Stimulated activated CD8-positive, alpha-beta memory T cell treated with anti-CD3 and anti-CD28 coated beads, Interleukin-15, amount 100 ng/mL, for 1 hour (primary cell): ENCODE results near the gene ALDH3A1.

Source experiments
- DNase-seq: peaks from one replicate; pipeline ENCODE4 v3.0.0-alpha.2; 2020; ENCODE audit warnings: low read depth

The ALDH3A1 gene

DNA sequence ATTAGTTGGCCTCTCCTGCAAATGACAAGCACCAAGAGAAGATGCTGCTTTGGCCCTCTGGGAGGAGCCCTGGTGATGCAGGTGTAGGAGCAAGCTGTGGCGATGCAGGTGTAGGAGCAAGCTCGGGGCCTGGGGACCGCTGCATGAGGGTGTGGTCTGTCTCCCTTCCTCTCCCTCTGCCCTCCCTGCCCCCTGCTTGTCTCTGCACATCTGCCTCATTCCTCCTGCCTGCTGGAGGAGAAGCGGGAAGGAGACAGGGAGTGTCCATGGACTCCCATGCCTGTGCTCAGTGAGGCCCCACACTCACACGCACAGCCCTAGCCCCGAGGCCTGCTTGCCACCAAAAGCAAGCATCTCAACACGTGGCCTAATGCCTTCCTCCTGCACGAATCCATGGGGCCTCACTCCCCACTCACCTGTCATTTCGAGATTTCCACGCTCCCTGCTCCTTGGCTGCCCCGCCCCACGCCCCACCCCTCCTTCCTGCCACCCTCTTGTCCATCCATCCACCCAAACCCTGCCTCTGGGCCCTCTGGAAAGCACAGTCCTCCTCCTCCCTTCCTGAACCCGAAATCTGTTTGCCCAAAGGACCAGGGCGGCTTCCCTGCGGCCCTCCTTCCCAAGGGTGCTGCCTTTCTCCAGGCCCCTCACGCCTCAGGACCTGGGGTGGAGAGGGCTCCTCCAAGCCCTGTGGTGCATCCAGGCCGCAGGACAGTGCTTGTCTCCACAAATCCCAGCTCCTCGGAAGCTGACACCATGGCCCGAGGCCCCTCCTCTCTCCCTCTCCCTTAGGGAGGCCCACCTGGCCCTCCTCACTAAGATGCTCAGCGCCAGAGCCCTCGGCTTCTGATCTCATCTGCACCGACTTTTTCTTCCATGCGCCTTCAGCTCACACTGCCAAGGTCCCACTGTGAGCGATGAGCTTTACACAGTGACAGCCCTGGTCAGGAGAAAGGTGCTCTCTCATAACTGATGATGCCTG, 11.8 kb upstream of the ALDH3A1 start:
- no peak for DNase-seq

DNA sequence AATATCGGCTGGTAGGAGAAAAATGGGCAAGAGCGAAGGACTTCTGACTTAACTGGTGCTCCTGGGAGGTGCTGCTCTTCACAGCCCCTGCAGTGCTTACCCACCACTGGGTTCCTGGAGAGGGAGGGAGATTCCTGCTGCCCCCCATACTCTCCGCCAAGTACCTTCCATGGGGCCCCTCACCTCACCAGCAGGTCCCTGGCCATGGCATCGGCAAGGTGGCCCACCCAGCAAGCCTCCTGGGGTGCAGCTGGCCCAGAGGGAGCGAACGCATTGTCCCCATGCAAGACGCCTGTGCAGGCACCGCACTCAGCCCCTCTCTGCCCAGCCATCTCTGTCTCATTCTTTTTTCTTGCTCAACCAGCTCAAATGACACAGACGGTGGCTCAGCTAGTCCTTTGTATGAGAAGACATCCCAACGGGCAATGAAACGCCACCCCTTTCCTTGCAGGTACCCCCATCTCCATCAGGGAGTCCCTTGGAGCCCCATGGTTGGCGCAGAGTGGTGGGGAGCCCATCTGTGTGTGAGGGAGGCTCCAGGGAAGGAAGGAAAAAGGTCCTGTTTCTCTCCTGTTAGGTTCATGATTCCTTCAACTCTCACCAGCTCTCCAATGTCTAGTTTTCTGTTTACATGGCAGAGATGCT, 9.6 kb upstream of the ALDH3A1 start:
- DNase-seq, result no peak

DNA sequence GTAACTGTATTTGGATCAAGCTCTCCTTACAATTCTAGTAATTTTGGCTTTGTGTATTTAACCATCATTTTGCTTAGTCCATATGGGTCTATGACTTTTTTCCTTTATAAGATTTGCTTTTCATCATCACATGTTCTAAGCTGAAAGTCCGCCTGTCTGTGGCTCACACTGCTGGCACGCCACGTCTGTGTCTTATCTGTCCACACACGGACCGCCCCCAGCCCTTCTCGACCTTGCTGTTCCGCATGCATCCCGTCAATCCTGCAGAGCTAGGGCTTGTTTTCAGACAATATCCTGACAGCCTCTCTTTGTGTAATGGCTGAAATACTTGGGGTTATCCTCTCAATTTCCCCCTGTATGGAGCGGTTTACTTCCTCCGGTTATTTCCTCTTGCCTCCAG, 8.4 kb upstream of the ALDH3A1 start:
- no peak for DNase-seq

DNA sequence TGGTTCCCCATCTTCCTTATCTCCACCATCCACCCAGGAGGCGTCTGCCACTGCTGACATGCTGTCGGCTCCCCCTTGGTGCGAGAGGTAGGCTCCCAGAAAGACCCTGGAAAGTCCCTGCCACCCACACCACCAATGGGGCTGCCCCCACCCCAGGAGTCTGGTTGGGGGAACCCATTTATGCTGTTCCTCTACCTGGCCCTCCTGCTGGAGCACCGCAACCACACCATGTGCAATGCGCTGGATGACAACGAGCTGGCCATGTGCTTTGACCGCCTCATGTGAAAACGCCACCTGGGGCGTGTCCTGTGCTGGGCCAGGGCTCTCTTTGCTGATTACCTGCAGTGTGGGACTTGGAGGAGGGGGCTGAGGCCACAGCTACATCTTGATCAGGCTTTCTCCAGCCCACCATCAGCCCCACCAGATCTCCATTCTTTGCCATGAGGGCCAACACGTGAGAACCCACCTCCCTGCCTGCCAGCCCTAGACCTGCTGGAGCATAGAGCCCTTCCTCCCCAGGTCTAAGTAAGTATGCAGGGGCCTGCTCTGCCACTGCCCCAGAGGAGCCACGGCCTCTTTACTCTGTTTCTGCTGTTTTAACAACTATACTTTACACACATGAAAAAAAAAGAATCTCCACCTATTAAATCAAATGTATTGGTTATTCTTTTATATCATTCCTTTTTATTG, 7.9 kb upstream of the ALDH3A1 start:
- DNase-seq, result no peak

DNA sequence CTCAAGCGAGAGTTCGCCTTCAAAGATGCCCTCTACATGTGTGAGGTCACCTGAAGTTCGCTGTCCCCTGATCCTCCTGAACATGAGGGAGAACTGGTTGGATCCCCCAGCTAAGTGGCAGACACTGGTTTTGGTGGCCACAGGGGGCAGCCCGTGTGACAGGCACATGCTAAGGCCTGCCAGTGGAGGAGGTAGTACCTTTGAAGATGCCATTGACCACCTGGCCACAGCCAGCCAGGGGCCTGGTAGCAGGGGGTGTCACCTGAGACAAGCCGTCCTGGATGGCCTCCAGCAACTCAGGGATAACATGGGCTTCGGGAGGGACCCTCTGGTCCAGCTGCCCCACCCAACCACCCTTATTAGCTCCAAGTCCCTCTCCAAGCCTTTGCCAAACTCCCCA, 7.3 kb upstream of the ALDH3A1 start:
- no peak for DNase-seq

DNA sequence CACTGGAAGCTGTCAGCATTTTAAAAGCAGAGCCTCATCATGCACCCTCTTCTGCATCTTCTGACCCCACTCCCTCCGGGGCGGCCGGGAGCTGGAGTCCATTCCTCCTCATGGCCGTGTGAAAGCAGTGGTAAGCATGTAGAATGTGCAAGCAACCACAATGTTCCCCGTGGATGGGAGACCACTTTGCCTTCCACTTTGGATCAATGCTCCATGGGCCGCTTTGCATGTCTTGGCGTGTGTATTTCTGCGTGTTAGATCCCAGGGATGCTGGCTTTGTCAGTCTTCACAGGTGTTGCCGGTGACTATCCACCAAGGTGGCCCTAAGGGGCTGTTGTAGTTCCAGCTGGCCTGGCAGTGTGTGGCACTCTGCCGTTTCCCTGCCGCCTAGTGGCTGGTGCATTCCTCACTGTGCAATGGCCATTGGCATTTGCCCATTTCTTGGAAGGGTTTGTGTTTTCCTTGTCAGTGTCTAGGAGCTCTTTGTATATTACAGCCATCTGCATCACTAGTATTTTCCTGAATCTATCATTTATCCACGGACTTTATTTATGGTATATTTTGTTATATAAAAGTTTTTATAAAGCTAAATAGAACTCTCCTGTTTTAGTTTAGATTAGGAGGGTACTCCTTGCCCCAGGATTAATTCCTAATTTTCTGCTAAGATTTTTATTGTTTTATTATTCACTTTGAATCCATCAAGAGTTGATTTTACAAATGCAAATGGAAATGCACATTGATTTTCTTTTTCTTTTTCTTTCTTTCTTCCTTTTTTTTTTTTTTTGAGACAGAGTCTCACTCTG, 5.8 kb upstream of the ALDH3A1 start:
- DNase-seq, result no peak

DNA sequence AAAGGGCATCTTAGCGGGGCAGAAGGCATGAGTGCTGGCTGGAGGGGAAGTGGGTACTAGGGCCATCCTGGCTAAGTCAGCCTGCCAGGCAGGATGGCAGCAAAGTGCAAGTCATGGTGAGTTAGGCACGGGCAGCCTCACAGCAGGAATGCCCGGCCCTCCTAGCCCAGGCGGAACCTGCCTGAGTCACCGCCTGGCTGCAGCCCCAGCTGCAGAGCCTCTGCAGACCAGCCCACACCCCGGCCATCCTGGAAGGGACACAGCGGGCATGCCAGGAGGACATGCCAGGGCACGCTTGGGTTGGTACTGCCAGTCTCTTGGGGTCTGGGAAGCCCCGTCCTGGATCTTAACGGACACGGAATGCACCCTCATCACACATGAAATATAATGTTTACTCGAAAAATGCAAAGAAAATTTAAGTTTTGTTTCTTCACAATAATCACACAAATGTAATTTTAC, 5.0 kb upstream of the ALDH3A1 start:
- no peak for DNase-seq

DNA sequence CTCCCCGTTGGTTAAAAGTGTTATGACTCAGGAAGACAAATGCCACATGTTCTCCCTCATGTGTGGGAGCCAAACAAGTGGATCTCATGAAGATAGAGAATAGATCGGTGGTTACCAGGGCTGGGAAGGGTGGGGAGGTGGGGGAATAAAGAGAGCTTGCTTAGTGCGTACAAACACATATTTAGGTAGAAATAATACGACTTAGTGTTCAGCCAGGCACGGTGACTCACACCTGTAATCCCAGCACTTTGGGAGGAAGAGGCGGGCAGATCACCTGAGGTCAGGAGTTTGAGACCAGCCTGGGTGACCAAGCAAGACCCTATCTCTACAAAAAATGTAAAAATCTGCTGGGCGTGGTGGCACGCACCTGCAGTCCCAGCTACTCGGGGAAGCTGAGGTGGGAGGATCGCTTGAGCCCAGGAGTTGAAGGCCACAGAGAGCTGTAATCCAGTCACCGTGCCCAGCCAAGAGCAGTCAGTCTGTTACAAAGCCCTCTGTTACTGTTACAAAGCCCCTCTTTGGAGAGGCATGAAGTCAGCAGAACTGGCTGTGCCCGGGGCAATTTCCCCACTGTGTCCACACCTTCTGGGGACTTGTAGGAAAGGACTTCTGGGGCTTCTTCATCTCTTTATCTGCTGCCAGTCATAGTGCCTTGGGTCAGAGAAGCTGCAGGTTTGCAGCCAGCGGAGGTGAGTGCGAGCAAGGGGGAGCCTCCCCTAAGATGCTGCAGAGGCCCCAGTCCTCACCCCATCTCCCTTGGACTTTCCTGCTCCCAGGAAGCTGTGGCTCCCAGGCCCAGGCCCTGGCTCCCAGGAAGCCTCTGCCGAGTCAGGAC, 4.3 kb upstream of the ALDH3A1 start:
- DNase-seq, result no peak

DNA sequence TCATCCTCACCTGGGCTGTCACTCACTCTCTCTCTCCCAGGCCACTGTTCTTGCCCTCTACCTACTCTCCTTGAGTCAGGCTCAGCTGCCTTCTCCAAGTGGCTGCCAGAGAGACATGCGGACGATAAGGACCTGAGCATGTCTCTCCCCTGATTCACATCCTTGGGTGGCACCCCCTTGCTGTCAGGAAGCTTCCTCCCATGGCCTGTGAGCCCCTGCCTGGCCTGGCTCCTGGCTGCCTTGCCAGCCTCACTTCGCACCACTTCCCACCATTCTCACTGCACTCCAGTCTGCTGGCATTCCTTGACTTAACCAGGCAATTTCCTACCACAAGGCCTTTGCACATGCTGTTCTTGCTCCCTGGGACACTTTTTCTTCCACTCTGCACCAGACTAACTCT, 2.7 kb upstream of the ALDH3A1 start:
- no peak for DNase-seq

DNA sequence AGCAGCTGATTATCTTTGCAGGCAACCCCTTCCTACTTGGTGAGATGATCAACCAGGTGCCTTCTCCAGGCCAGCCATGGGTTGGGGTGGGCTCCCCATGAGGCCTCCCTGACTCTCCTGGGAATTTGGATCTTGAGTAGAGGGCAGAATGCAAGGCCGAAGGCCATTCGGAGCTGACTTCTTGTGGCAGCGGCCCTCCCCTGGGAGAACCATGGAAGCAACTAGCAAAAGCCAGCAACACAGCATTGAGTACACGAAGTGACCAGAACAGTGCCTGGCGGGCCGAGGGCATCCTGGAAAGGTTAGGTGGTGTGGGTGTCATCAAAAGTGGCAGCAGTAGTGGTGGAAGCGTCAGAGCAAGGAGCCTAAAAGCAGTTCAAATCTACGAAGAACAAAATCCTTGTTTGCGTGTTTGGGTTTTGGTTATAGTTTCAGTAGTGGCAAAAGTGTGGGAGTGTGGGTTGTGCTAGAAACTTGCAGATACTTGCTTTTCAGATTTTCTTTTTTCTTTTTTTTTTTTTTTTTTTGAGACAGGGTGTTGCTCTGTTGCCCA, 2.0 kb upstream of the ALDH3A1 start:
- no peak for DNase-seq

DNA sequence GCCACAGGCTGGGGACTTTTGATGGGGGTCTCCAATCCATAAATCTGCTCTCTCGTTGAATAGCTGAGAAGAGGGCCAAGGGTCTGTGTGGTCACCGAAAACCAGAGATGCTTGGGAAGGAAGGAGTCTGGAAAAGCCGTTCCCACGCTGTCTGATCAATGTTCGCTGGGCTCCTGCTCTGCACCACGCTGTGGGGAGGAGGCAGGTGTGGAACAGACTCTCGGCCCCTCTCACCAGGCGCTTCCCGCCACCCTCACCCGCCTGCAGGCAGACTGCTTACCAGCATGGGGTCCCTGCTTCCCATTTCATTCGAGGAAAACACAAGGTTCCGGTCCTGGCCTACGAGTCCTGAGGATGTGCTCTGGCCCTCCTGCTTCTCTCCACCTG, 702 bp upstream of the ALDH3A1 start:
- no peak for DNase-seq

DNA sequence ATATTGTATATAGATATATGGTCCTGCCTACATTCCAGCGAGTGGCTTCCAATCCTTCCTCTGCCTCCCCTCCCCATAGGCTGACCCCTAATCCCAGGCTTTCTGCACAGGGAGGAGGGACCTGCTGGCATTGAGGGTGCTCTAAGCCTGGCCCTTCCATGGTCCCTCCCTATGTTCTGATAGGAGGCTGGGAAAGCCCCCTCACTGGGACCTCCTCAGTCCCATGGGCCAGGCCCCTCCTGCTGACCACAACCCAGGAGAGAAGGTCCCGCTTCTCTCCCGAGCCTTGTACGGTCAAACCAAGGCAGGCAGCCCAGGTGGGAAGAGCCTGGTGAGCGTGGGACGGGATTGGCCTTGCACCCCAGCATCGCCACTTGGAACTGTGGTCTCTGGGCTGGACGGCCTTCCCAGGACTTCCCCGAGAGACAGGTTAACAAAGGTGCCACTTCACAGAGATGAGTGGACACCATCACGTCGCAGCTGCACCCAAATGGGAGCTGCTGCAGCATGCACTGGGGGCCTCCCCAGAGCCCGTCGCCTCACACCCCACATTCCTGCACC, 859 bp downstream of the ALDH3A1 start:
- DNase-seq, result no peak

DNA sequence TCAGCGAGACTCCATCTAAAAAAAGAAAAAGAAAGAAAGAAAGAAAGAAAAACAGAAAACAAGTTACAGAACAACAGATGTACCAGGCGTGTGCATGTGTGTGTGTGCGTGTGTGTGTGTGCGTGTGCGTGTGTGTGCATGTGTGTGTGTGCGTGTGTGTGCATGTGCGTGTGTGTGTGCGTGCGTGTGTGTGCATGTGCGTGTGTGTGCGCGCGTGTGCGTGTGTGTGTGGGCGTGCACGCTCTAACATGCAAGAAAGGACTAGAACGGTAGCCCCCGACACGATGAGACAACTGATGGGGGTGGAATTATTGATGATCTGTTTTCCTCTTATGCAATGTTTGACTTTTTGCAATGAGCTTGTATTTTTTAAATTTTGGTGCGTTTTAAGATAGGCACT, 1.6 kb downstream of the ALDH3A1 start:
- no peak for DNase-seq

DNA sequence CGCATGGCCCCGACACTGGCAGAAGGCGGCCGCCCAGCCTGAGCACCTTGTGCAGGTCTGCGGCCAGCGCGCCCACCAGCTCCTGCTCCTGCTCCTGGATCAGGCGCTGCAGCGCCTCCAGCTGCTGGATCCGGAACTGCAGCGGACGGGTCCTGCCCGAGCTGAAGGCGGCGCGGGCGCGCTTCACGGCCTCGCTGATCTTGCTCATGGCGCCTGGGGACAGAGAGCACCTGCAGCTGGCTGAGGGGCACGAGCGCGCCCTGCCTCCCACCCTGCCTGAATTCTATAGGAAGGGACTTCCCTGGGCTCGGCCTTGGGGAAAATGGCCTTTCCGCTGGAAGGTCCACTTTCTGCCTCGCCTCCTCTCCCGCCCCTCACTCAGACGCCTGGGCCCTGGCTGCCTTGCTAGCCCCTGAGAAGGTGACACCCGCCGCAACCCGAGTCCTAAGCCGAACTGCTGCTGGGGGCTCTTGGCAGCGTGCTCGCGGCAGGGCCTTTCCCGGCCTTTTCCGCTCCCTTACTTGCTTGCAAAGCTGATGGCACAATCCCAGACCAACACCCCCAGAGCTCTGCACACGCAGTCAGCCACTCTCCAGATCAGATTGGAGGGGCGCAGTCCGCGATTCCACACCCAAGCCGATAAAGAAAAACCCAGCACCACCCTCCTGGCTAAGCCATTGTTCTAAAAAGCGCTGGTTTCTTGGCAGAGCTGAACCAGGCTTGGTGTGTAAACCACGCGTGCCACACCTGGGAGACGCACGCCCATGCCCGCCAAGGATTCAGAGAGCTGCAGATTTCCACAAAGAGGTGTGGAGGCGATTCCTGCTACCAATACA, 3.0 kb downstream of the ALDH3A1 start:
- DNase-seq, result peak; percentile 67

DNA sequence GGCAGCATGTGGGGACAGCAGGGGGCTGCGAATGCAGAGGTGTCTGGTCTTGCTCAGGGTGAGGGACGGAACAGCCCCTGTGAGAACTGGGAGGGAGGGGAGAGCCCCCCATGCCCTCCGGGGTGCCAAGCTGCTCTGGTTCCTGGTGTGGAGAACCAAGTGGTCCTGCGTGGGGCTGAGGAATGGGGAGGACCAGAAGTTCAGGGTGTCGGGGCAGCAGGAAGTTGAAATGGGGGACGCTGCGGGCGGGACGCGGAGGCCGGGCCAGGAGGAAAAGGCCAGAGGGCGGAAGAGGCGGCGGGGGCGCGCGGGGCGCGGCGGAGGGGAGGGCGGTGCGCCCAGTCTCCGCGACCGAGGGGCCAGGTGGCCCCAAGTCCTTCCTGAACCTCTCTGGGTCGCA, 3.6 kb downstream of the ALDH3A1 start:
- no peak for DNase-seq

DNA sequence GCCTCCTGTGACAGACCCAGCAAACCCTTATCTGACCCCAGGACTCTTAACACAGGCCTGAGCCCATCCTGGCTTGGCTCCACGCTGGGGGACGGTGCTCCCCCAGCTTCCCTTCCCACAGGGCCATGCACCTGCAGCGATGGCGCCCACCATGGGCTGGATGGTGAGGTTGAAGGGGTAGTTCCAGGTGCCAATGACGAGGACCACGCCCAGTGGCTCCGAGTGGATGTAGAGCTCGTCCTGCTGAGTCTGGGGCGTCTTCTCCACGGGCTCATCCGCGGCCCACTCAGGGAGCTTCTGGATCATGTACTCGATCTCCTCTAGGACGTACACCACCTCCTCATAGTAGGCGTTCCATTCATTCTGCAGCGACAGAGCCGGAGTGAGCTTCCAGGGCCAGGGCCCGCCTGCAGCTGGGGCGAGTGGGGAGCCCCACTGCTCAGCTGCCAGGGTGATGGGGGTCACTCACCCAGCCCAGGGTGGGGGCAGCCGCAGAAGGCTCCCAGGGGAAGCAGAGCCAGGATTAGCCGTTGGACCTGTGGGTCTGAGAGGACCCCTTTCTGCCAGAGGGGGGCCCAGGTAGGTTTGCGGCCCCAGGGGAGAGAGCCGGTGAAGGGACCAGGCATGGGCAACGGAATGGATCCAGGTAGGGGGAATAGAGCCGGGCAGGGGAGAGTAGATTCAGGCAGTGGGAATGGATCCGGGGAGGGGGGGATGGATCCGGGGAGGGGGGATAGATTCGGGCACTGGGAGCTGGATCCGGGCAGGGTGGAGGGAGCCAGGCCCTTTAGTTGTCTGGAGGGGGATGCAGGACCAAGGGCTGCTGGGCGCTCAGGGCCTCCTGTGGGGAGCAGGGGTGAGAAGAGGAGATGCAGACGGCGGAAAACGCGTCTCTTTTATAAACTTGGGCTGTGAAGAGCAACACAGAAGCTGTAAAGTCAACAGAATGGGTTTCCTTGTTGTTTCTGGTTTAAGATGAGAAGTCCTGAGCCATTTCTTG, 4.7 kb downstream of the ALDH3A1 start:
- no peak for DNase-seq

DNA sequence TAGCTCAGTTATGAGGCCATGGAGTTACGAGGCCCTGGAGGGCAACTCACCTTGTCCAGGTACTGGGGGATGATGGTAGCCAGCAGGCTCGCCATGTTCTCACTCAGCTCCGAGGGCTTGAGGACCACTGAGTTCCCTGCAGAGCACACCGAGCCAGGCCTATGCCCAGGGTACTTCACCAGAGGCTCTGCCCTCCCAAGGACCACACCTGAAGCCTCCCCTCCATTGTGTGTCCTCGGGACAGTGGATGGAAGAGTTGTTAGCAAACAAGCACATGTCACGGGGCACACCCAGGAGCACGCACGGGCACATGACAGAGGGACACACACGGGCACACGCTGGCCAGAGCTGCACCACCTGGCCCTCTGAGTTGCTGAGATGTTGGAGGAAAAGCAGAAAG, 5.6 kb downstream of the ALDH3A1 start:
- DNase-seq, result no peak

DNA sequence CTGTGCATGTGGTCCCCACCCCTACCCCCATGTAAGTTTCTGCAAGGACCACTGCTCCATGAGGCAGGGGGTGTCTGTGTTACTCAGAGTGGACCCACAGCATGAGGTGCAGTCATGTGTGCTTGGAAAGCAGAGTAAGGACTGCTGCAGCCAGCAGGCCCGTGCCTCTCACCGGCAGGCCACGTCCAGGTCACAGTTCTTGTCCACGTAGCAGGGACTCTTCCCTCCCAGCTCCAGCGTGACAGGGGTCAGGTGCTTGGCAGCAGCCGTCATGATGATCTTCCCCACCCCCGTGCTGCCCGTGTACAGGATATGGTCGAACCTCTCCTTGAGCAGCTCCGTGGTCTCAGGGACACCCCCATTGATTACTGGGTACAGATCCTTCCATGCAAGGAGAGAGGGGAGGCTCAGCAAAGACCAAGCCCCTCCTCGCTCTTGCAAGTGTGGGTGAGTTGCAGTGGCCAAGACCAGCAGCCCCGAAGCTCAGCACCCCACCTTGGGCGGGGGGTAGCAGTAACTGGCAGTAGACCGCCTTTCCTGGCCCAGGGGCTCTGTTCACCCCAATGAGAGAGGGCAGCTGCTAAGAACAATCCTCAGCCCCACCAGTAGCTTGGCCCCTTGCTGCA, 6.2 kb downstream of the ALDH3A1 start:
- DNase-seq, result no peak
